Esophagus squamous epithelium (tissue), 4 donors: Measurements from ENCODE around the gene SEM1.

Source experiments
- CTCF ChIP-seq, 6 experiments: fragments of 450-650 bp in 4 of 6; fragments of 200-600 bp in 2 of 6; sonication (generic) in 2 of 6; IDR thresholded peaks; one replicate each; pipeline ENCODE4 v1.5.1; 2016 to 2019; ENCODE audit warnings: antibody characterized with exemption in 6 of 6, mild to moderate bottlenecking in 4 of 6, moderate library complexity in 4 of 6
- POLR2A ChIP-seq, 4 donors: fragments of 450-650 bp; IDR thresholded peaks; one replicate each; pipeline ENCODE4 v1.6.1; 2017; ENCODE audit warnings: antibody characterized with exemption in 4 of 4, mild to moderate bottlenecking in 4 of 4, moderate library complexity in 3 of 4

- TF ChIP-seq CTCF (IDR thresholded peaks at IDR 0.05) (no peak), POLR2A (IDR thresholded peaks at IDR 0.05) (no peak)
Observed at GRCh38 chr7:96729820-96730219, 20.2 kb upstream of the SEM1 start.
